Neuron (in vitro differentiated cells): ENCODE results near the gene ACTR1B.
A peak's percentile ranks its signal among the peaks of the same experiment; 100 is the strongest.
"Not testable (repeated sequence)": the region's sequence is repeated elsewhere in the genome, so short reads cannot be mapped to it uniquely, and the experiment has no call there.

Experiments used
- H2AFZ ChIP-seq: one replicate; pipeline ENCODE4 v1.6.1; 2013; ENCODE audit warnings: low read depth, mild to moderate bottlenecking, inconsistent platforms, low read length, moderate library complexity
- H3K27me3 ChIP-seq: one replicate; pipeline ENCODE4 v1.6.1; 2013; ENCODE audit warnings: low read length; ENCODE audit not compliant: insufficient read depth
- H3K36me3 ChIP-seq: one replicate; pipeline ENCODE4 v1.6.1; 2013; ENCODE audit warnings: low read length; ENCODE audit not compliant: insufficient read depth
- H3K4me1 ChIP-seq: one replicate; pipeline ENCODE4 v1.6.1; 2013; ENCODE audit warnings: low read length; ENCODE audit not compliant: insufficient read depth
- H3K4me3 ChIP-seq: 2 replicates; pipeline ENCODE4 v1.5.1; 2013; ENCODE audit warnings: mild to moderate bottlenecking, low read length, moderate library complexity
- H3K9me3 ChIP-seq: one replicate; pipeline ENCODE4 v1.6.1; 2013; ENCODE audit warnings: low read length

ACTR1B gene

DNA sequence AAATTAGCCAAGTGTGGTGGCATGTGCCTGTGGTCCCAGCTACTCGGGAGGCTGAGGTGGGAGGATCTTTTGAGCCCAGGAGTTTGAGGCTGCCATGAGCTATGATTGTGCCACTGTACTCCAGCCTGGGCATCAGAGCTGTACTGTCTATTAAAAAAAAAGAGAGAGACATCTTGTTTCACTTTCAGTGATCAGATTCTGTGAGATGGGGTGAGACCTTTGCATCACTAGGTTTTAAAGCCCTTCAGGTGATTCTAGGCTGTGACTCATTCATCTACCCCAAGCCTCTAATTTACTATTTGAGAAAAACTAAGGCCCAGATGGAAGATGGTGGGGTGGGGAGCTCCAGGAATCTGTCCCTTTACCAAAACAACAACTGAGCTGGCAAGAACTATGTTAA, 12.8 kb upstream of the ACTR1B start:
- H3K36me3 ChIP-seq: no peaks in the 10 kb centered on the region
- H3K4me1 ChIP-seq: no peaks in the 10 kb centered on the region
- H3K9me3 ChIP-seq: peaks cover 2% of the 10 kb centered on the region
- H2AFZ ChIP-seq: no peak overlapping the region
- H3K27me3 ChIP-seq: no peaks in the 10 kb centered on the region
- no peak overlapping the region for H3K4me3 ChIP-seq

- Histone ChIP-seq H3K9me3 (peaks cover 2% of the 10 kb centered on the region), H3K4me1 (no peaks in the 10 kb centered on the region)
These were observed 11.7 kb upstream of the ACTR1B start for GRCh38 chr2:97675430-97676113.

DNA sequence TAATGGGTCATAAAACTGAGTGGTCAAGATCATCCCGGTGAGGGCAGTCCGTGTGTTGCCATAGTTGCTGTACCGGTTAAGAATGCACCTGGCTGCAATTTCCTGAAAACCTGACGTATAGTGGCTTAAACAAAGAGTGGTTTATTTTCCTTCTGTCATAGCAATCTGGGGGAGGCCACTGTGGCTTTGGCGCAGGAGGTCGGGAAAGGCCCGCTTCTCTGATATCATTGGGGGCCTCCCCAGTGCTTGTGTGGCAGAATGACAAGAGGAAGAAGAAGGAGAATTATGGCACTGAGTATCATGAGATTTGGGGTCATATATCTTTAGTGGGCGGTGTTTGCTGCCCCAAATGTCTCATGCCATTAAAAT, 10.1 kb upstream of the ACTR1B start:
- H3K4me1 ChIP-seq: no peaks in the 10 kb centered on the region
- H3K4me3 ChIP-seq: no peak overlapping the region
- no peak overlapping the region for H2AFZ ChIP-seq
- H3K36me3 ChIP-seq: no peaks in the 10 kb centered on the region
- no peaks in the 10 kb centered on the region for H3K27me3 ChIP-seq
- peaks cover 2% of the 10 kb centered on the region for H3K9me3 ChIP-seq

More at GRCh38 chr2:97675430-97676113, 11.7 kb upstream of the ACTR1B start:
- Histone ChIP-seq H2AFZ (no peak overlapping the region), H3K4me3 (no peak overlapping the region), H3K36me3 (no peaks in the 10 kb centered on the region), H3K27me3 (no peaks in the 10 kb centered on the region)

GRCh38 chr2:97673182-97673914, 9.5 kb upstream of the ACTR1B start:
- Histone ChIP-seq H3K27me3 (no peaks in the 10 kb centered on the region), H3K4me1 (no peaks in the 10 kb centered on the region), H3K36me3 (no peaks in the 10 kb centered on the region), H3K4me3 (no peak overlapping the region), H3K9me3 (no peaks in the 10 kb centered on the region), H2AFZ (no peak overlapping the region)

- not testable (repeated sequence) for H3K36me3 ChIP-seq, H3K9me3 ChIP-seq, H2AFZ ChIP-seq, H3K27me3 ChIP-seq, H3K4me3 ChIP-seq, H3K4me1 ChIP-seq
These were observed 8.8 kb upstream of the ACTR1B start for GRCh38 chr2:97672606-97673140.

DNA sequence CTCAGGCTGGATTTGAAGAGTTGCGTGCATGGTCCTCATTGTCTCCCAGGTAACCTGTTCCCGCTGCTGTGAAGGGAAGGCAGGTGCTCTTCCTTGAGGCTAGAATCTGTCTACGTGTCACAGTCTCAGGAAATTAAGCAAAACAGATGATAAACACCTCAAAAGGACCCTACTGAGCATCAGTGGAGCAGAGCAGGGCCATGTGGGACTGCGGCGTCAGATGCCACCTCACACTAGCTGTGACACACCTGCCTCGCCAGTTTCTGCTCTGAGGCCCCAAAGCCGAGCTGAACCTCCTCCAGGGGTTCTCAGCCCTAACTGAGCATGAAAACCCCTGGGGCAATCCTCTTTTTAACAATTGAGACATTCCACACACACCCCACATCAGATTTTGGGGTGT, 7.7 kb upstream of the ACTR1B start:
- H3K27me3 ChIP-seq: no peaks in the 10 kb centered on the region
- H3K4me3 ChIP-seq: no peak overlapping the region
- no peaks in the 10 kb centered on the region for H3K4me1 ChIP-seq
- no peaks in the 10 kb centered on the region for H3K9me3 ChIP-seq
- H3K36me3 ChIP-seq: no peaks in the 10 kb centered on the region
- H2AFZ ChIP-seq: no peak overlapping the region

- Histone ChIP-seq H3K4me3 (no peak overlapping the region), H2AFZ (no peak overlapping the region), H3K9me3 (no peaks in the 10 kb centered on the region), H3K27me3 (no peaks in the 10 kb centered on the region), H3K36me3 (no peaks in the 10 kb centered on the region), H3K4me1 (no peaks in the 10 kb centered on the region)
These were observed 6.6 kb upstream of the ACTR1B start for GRCh38 chr2:97670471-97670870.

- H3K9me3 ChIP-seq: no peaks in the 10 kb centered on the region
- no peak within 1 kb of the TSS for H2AFZ ChIP-seq
- no peaks in the 10 kb centered on the region for H3K4me1 ChIP-seq
- H3K27me3 ChIP-seq: no peaks in the 10 kb centered on the region
- H3K36me3 ChIP-seq: no peaks in the 10 kb centered on the region
- H3K4me3 ChIP-seq: no peak within 1 kb of the TSS
These were observed 5.6 kb upstream of the ACTR1B start, which contains the start of gene C2orf92 for GRCh38 chr2:97669448-97669847. C2orf92 (plus strand) TSS chr2:97669713; CDS start chr2:97669789, 76 bp downstream.

DNA sequence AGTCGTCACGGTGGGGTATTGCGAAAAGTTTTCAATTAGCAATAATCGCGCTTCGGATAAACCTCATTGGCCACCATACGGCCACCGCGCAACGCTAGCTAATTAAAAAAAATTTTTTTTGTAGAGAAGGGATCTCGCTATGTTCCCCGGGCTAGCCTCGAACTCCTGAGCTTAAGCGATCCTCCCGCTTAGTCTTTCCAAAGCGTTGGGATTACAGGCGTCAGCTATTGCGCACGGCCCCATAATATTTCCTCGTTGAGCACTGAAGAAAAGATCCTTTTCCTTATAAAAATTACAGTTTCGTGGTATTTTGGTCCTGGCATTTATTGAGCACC, 759 bp upstream of the ACTR1B start:
- Histone ChIP-seq H3K4me1 (peaks cover 14% of the 10 kb centered on the region), H3K27me3 (no peaks in the 10 kb centered on the region), H2AFZ (peak overlapping the region; percentile 96), H3K4me3 (peak overlapping the region; percentile 59), H3K9me3 (no peaks in the 10 kb centered on the region), H3K36me3 (no peaks in the 10 kb centered on the region)

GRCh38 chr2:97663626-97663961, 250 bp downstream of the ACTR1B start:
- no peaks in the 10 kb centered on the region for H3K36me3 ChIP-seq

GRCh38 chr2:97662895-97663625, 784 bp downstream of the ACTR1B start:
- peak overlapping the region; percentile 1 for H2AFZ ChIP-seq
- H3K36me3 ChIP-seq: peaks cover 4% of the 10 kb centered on the region
- peaks cover 14% of the 10 kb centered on the region for H3K4me1 ChIP-seq
- H3K27me3 ChIP-seq: no peaks in the 10 kb centered on the region
- no peaks in the 10 kb centered on the region for H3K9me3 ChIP-seq
- H3K4me3 ChIP-seq: peak overlapping the region; percentile 59

More at GRCh38 chr2:97663626-97663961, 250 bp downstream of the ACTR1B start:
- H3K4me1 ChIP-seq: peaks cover 14% of the 10 kb centered on the region
- H2AFZ ChIP-seq: peak overlapping the region; percentile 1
- H3K4me3 ChIP-seq: peak overlapping the region; percentile 59
- no peaks in the 10 kb centered on the region for H3K9me3 ChIP-seq
- H3K27me3 ChIP-seq: no peaks in the 10 kb centered on the region

DNA sequence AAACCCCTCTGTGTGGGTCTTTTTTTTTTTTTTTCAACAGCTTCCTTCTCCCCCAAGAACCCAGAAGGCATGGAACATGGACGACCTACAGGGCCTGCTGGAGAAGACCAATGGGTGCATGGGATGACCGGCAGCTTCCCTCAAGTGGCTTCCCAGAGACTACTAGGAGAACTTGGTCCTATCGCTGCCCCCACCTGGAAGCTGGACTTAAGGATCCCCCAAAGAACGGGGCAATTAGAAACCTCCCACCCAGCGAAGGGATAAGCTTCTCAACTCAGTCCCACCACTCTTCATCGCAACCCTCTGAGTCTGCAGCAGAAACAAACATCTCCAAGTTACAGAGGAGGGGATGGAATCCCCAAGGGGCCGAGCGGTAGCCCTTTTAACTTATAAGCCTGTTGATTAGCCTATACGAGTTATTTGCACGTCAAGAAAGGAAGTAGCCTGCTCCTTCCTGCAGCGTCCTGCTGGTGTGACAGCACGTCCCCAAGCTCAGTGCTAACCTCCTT, 1.4 kb downstream of the ACTR1B start:
- no peaks in the 10 kb centered on the region for H3K27me3 ChIP-seq
- H3K4me1 ChIP-seq: peaks cover 14% of the 10 kb centered on the region
- H3K4me3 ChIP-seq: peak overlapping the region; percentile 59

GRCh38 chr2:97661927-97662326, 1.9 kb downstream of the ACTR1B start:
- Histone ChIP-seq H2AFZ (no peak overlapping the region), H3K27me3 (no peaks in the 10 kb centered on the region), H3K4me1 (peaks cover 14% of the 10 kb centered on the region), H3K9me3 (no peaks in the 10 kb centered on the region), H3K4me3 (no peak overlapping the region), H3K36me3 (peaks cover 13% of the 10 kb centered on the region)

More for the DNA sequence above, 1.4 kb downstream of the ACTR1B start:
- H2AFZ ChIP-seq: no peak overlapping the region
- peaks cover 8% of the 10 kb centered on the region for H3K36me3 ChIP-seq
- H3K9me3 ChIP-seq: no peaks in the 10 kb centered on the region
